HG03521 (cell line): Measurements from ENCODE around the gene CNOT2.
A peak's percentile ranks its signal among the peaks of the same experiment; 100 is the strongest.
"Not testable (repeated sequence)": the region's sequence is repeated elsewhere in the genome, so short reads cannot be mapped to it uniquely, and the experiment has no call there.

ENCODE experiments used
- ATAC-seq: cut with Tn5 transposase; IDR thresholded peaks from one replicate; pipeline ENCODE4 v1.9.1; 2021; ENCODE audit warnings: mild to moderate bottlenecking, moderate library complexity; ENCODE audit not compliant: unreplicated experiment

CNOT2 gene

DNA sequence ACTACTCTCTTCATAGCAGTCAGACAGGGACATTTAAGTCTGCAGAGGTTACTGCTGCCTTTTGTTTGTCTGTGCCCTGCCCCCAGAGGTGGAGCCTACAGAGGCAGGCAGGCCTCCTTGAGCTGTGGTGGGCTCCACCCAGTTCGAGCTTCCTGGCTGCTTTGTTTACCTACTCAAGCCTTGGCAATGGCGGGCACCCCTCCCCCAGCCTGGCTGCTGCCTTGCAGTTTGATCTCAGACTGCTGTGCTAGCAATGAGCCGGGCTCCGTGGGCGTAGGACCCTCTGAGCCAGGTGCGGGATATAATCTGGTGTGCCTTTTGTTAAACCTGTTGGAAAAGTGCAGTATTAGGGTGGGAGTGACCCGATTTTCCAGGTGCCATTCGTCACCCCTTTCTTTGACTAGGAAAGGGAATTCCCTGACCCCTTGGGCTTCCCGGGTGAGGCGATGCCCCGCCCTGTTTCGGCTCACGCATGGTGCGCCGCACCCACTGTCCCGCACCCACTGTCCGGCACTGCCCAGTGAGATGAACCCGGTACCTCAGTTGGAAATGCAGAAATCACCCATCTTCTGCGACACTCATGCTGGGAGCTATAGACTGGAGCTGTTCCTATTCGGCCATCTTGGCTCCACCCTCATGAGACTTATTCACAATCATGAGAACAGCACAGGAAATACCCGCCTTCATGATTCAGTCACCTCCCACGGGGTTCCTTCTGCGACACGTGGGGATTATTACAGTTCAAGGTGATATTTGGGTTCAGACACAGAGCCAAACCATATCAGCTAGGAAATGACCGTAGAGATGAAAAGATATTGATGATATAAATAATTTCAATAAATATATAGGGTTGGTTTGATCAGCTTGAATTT is 61.7 kb downstream of the CNOT2 start:
- not testable (repeated sequence) for ATAC-seq

DNA sequence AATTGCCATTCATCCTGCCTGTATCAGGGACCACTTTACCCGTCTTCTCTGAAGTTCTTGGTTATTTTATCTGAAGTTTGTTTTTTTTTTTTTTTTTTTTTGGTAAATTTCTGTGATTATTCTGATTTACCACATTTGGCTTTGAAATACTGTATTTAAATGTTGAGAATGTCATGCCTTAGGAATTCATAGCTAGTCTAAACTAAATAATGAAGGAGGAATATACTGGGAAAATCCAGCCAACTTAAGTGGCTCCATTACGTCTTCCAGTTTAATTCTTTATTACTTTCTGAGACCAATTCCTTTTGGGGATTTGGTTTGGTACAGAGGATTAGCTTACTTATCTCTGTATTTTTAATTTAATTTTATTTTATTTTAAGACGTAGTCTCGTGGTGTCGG is 62.6 kb downstream of the CNOT2 start:
- ATAC-seq = no peak

DNA sequence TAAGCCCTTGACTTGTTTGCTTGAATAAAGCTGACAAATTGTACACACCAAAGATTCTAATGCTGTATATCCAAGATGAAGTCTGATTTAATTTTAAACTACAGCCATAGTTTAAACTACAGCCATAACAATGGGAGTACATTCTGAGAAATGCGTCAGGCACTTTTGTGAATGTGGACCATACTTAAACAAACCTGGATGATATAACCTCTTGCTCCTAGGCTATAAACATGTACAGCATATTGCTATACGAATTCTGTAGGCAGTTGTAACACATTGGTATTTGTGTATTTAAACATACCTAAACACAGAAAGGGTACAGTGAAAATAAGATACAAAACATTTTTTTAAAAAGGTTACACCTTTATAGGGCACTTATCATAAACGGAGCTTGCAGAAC is 63.4 kb downstream of the CNOT2 start:
- no peak for ATAC-seq

DNA sequence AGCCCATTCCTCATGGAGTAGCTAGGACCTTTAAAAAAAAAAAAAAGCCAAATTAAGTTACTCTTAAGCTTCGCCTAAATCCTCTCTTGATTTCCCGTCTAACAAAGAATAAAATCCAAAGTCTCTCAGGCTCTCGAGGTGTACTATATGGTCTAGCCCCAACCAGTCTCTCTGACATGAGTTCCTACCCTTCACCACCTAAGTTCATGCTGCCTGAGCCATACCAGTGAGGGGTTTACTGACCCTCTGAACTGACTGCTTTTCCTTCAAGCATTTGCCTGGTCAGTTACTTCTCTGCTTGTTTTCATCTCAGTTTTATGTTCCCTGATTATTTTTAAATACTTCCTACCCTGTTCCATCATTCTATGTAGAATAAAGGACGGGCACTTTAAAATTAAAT is 64.6 kb downstream of the CNOT2 start:
- no peak for ATAC-seq

DNA sequence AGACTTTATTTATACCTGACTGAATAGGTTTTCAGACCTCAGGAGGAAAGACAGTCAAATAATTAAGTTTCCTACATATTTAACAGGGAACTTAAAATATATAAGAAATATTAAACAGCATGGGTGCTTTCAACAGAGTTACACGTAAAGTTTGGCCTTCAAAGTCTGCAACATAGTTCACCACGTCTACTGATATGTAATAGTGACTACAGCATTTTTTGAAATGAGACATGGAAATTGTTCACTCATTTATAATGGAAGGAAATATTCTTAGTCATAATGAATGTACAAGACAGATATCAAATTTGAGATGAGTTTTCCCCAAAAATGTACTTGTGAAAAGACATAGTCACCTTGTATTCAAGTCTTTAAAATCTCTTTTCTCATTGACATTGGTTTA is 66.1 kb downstream of the CNOT2 start:
- no peak for ATAC-seq

DNA sequence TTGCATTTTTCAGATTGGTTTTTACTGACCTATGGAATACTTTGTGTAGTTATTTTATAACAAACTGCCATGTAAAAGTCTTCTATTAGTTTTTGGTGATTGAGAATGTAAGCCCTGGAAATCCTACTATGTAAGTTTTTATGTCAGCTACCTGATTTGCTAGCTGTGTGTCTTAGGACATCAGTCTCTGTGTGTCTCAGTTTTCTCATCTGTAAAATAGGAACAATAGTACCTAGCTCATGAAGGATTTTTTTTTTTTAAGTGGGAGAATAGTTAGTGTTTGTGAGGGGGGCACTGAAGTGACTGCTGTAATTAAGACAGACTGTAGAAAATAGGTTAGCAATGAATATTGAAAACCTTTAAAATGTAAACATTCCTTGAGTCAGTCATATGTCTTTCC is 70.9 kb downstream of the CNOT2 start:
- no peak for ATAC-seq

DNA sequence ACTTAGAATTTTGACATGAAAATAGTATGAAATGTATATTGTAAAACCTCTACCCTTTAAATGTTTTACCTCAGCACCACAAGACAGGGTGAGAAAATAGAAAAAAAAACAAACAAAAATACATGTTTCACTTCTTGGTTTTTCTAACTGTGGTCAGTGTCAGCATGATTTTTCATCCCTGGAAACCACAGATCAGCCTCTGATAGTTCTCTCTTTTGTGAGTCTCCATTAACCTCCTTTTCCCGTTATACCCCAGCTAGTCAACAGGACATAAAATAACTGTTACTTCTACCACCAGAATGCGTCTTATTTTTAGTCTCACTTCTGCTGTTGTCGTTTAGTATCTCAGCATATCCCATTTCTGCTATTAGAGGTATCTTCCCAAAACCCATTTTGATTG is 74.5 kb downstream of the CNOT2 start:
- peak; percentile 92 for ATAC-seq

DNA sequence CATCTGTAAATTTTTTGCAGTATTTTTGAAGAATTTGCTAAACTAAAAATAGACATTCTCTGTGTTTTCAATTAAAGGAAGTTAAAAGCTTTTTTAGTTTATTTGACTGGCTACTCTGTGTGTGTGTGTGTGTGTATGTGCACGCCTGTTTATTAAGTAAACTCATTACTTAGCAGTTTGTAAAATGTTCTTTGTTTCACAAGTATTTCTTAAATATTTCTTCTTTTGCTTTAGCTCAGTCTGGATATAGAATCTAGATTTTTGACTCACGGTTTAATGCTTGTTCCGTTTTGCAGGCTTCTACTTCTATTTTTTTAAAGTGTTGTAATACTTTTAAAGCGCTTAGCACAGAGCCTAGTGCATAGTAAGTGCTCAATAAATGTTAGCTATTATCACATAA is 76.4 kb downstream of the CNOT2 start:
- ATAC-seq = no peak

DNA sequence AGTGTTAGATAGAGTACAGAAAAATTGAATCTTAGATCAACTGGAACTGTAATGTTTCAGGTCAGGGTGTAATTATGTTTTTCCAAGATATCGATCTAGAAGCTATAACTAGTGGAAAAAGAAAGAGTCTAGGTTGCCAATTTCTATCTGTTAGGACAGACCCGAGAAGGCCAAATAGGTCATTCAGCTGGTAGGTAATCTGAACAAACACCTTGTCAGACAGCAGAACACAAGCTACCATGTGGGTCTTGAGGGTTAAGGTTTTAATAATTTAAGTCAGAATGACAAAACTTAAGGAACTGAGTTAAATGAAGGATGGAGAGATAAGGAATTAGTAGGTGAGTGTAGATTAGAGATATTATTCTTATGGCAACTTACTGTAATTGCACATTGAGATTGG is 78.0 kb downstream of the CNOT2 start:
- no peak for ATAC-seq

DNA sequence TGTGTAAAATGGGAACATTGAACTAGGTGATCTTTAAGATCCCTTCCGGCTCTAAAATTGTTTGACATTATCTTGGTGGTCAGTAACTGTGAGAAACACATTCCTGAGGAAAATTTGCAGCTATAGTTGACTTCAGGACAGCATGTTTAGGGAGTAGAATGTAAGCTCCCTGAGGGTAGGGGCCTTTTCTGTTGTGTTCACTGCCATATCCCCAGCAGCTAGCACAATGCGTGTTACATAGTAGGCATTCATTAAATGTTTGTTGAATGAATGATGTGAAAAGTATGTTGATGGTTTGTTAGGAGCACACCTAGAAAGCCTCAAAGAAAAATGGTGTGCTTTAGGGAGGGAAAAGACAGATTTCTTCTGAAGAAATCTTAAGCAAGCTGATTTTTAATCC is 84.3 kb downstream of the CNOT2 start:
- no peak for ATAC-seq

DNA sequence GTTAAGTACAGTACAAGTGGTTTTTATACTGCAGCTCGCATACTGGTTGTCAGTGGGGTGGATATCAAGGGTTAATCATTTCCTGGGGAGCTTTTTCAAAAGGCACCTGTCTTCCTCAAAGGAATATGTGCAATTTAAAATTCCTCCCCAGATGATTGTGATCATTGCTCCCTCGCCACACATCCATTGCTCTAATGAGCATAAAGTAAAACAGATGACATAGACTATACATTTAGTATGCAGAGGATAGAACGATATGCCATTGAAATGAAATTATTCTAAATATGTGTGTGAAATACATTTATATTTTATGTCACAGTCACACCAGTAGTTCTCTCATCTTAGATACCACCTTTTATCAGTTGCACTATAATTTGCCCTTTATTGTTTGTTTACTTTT is 86.5 kb downstream of the CNOT2 start:
- no peak for ATAC-seq

DNA sequence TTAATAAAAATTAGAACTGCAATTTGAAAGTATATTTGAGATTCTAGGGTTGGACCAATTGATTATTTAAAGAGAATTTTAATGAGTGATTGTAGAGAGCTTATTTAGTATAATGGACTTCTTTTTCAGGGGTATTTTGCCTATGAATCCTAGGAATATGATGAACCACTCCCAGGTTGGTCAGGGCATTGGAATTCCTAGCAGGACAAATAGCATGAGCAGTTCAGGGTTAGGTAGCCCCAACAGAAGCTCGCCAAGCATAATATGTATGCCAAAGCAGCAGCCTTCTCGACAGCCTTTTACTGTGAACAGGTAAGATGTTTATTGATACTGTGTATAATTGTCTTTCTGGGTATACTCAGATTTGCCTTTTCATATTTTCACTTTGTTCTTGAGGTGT is 86.9 kb downstream of the CNOT2 start:
- ATAC-seq = no peak

DNA sequence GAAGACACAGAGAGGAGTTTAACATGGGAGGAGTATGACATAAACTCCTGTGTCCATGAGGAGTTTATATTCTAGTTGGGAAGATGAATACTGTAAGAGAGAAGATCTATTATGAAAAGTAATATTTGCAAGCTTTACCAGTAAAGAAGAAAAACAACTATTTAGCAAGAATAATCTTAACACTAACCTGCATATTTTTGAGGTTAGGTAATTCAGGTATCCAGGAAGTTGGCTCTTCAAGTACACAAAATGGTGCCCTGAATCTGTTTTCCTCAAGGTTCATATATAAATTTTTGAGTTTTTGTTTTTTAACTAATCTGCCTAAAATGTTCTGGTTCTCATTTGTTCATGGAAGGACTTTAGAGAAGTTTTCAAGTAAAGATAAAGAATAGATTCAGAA is 89.0 kb downstream of the CNOT2 start:
- ATAC-seq = no peak

DNA sequence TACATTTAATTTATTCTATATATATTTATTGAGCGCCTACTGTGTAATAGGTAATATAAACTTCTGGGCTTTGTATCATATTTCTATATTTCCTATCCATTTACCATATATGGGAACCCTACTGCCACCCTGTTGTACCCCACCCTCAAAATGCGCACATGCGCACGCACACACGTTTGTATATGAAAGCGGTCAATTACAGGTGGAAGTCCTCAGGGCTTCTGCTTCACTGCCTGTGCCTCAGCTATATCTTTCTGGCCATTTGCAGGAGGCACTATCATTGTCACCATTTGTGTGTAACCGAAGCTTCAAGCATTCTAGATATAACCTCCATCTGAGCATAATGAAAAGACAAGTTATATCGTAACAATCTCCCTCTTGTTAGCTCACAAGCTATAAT is 91.5 kb downstream of the CNOT2 start:
- ATAC-seq = no peak

DNA sequence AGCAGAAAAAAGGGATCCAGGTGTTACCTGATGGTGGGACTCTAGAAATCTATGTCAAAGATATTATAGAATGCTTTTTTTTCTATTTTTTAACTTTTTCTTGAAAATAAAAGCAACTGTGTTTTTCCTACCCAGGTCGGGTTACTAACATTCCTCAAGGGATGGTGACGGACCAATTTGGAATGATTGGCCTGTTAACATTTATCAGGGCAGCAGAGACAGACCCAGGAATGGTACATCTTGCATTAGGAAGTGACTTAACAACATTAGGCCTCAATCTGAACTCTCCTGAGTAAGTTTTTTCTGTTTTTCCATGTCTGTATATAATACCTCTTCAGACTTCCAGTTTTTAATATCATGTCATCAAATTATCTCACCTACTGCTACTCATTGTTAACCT is 95.3 kb downstream of the CNOT2 start:
- ATAC-seq = no peak

DNA sequence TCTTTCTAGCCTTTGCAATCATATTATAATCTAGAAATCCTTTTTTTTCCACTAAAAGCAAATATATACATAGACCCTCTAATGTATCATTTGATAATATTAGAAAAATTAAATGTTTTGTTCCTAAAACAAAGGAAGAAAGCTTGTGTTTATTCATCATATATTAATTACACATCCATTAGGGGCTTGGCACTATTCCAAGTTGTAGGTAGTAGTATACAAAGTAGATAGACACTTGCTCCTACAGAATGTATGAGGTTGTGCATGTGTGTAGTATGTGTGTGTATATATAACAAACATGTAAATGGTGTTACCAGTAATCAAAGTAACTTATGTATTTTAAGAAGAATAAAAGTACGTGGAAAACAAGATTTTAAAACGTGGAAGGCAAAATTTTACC is 107.8 kb downstream of the CNOT2 start:
- no peak for ATAC-seq

DNA sequence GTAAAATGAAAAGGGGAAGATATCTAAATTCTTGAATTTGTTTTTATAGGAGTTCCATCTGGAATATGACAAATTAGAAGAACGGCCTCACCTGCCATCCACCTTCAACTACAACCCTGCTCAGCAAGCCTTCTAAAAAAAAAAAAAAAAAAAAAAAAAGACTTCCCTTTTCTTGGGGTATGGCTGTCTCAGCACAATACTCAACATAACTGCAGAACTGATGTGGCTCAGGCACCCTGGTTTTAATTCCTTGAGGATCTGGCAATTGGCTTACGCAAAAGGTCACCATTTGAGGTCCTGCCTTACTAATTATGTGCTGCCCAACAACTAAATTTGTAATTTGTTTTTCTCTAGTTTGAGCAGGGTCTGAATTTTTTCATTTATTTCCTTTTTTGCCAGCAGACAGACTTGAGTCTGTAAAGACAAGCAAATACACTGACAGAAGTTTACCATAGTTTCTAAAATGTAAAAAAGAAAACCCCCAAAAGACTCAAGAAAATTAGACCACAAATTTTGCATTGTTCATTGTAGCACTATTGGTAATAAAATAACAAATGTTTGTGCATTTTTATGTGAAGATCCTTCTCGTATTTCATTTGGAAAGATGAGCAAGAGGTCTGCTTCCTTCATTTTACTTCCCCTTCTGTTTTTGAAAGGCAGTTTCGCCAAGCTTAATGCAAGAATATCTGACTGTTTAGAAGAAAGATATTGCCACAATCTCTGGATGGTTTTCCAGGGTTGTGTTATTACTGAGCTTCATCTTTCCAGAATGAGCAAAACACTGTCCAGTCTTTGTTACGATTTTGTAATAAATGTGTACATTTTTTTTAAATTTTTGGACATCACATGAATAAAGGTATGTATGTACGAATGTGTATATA is 110.8 kb downstream of the CNOT2 start:
- ATAC-seq = no peak

DNA sequence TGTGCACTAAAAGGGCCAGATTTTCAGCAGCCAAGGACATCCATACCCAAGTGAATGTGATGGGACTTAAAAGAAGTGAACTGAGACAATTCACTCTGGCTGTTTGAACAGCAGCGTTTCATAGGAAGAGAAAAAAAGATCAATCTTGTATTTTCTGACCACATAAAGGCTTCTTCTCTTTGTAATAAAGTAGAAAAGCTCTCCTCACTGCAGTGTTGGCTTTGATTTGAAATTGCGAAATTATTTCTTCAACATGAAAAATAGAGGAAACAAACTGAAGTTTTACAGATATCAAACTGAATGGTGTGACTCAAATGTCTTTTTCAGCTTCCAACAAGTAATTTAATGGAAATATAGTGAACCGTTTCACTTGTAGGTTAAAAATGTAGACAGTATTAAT is 111.6 kb downstream of the CNOT2 start:
- ATAC-seq = no peak

DNA sequence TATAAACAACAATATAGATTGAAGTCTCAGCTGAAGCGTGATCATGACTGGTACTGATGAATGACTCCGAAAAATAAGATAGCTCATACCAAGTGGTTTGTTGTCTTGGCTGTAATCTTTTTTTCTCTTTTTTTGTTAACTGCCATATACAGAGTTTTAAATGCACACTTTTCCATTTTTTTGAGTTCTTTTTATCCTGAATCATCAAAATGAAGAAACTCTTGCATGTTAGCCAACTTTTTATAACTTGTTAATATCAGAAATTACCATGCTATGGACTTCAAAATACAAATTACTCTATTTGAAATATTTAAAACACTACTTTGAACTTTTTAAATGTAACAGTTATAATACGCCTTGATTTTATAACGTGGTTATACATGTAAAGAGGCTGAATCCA is 112.7 kb downstream of the CNOT2 start:
- no peak for ATAC-seq

DNA sequence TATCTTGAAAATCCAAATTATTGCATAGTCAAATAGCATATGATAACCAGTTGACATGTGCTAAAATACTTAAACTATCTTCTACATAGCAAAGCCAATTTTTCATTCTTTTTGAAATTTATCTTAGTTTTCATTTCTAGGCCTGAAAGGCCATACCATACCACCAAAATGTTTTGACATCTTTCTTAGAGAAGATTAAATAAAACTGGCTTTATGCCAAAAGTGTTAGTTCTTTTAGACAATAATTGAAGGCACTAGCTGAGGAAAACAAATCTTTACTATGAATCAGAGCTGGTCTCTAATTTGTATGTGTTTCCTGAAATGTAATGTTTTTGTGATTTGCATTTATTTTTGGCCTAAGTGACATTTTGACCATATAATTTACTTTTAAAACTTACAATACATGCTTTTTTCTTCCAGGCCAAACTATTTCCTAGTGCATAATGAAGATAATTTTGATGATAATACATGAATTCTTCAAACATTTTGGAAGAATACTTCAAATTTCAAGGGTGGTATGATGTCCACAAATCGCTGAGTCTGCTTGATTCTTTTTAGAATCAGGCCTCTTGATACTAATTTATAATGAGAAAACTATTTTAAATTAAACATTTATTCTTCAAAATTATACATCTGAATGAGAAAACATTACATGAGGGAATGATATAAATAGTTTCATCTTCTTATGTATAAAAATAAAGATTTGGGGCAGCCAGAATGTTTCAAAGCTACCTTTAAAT is 116.4 kb downstream of the CNOT2 start:
- ATAC-seq = no peak

DNA sequence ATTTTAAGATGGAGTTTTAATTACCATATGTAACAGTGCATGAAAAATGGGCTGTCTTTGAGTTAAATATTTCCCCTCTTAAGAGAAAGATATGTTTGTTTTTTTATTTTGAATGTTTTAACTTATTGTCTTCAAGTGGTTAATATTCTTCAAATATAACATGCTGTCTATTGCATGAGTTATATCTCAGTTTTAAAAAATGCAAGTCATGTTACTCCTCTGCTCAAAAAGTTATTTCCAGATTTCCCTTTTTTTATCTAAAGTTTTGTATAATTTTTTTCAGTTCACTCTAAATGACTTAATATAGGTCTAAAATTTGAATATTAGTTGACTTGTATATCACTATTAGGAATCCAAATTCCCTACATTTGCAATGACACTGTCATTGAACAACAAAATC is 117.0 kb downstream of the CNOT2 start:
- no peak for ATAC-seq
